BE2C (cell line): Measurements from ENCODE around the gene VEGFA.
A peak's percentile ranks its signal among the peaks of the same experiment; 100 is the strongest.

ENCODE experiments used
- DNase-seq: peaks from one replicate; pipeline ENCODE4 v3.0.0-alpha.2; 2020
- H3K27me3 ChIP-seq: fragments of 250-450 bp; sonication (Bioruptor Pico); 2 replicates; pipeline ENCODE4 v1.5.1; 2020; ENCODE audit warnings: mild to moderate bottlenecking
- H3K36me3 ChIP-seq: fragments of 250-450 bp; sonication (Bioruptor Pico); 2 replicates; pipeline ENCODE4 v1.5.1; 2020; ENCODE audit warnings: mild to moderate bottlenecking
- H3K4me1 ChIP-seq: fragments of 250-450 bp; sonication (Bioruptor Pico); 2 replicates; pipeline ENCODE4 v1.5.1; 2020
- H3K4me3 ChIP-seq: 2 replicates; pipeline ENCODE4 v1.5.1; 2011; ENCODE audit warnings: low read depth, low read length
- H3K9me3 ChIP-seq: fragments of 250-450 bp; sonication (Bioruptor Pico); 2 replicates; pipeline ENCODE4 v1.5.1; 2020
- TF ChIP-seq, protein P1 (sequence below): IDR thresholded peaks from 2 replicates; pipeline ENCODE4 v1.5.1; 2012; ENCODE audit warnings: mild to moderate bottlenecking, low read depth, low read length

VEGFA gene

GRCh38 chr6:43767553-43768505, 2.2 kb upstream of the VEGFA start:
- no peaks in the 10 kb centered on the region for H3K9me3 ChIP-seq
- peaks cover 8% of the 10 kb centered on the region for H3K4me1 ChIP-seq
- TF ChIP-seq, protein P1, sequence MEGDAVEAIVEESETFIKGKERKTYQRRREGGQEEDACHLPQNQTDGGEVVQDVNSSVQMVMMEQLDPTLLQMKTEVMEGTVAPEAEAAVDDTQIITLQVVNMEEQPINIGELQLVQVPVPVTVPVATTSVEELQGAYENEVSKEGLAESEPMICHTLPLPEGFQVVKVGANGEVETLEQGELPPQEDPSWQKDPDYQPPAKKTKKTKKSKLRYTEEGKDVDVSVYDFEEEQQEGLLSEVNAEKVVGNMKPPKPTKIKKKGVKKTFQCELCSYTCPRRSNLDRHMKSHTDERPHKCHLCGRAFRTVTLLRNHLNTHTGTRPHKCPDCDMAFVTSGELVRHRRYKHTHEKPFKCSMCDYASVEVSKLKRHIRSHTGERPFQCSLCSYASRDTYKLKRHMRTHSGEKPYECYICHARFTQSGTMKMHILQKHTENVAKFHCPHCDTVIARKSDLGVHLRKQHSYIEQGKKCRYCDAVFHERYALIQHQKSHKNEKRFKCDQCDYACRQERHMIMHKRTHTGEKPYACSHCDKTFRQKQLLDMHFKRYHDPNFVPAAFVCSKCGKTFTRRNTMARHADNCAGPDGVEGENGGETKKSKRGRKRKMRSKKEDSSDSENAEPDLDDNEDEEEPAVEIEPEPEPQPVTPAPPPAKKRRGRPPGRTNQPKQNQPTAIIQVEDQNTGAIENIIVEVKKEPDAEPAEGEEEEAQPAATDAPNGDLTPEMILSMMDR: no peak
- no peaks in the 10 kb centered on the region for H3K27me3 ChIP-seq
- H3K4me3 ChIP-seq: no peak overlapping the region
- peaks cover 16% of the 10 kb centered on the region for H3K36me3 ChIP-seq
- no peak for DNase-seq

GRCh38 chr6:43768506-43768860, 1.5 kb upstream of the VEGFA start:
- TF ChIP-seq, protein P1: no peak
- no peak for DNase-seq
- no peaks in the 10 kb centered on the region for H3K9me3 ChIP-seq
- peaks cover 23% of the 10 kb centered on the region for H3K36me3 ChIP-seq
- peaks cover 8% of the 10 kb centered on the region for H3K4me1 ChIP-seq
- no peak overlapping the region for H3K4me3 ChIP-seq
- no peaks in the 10 kb centered on the region for H3K27me3 ChIP-seq

- peak; percentile 76 for DNase-seq
- Histone ChIP-seq H3K27me3 (no peaks in the 10 kb centered on the region), H3K9me3 (no peaks in the 10 kb centered on the region), H3K36me3 (peaks cover 29% of the 10 kb centered on the region), H3K4me1 (peaks cover 8% of the 10 kb centered on the region), H3K4me3 (peak overlapping the region; percentile 98)
- TF ChIP-seq, protein P1: no peak
Observed at GRCh38 chr6:43768983-43769525, 957 bp upstream of the VEGFA start.

GRCh38 chr6:43770372-43771209, 580 bp downstream of the VEGFA start:
- TF ChIP-seq, protein P1: no peak

GRCh38 chr6:43771210-43771857, 1.3 kb downstream of the VEGFA start:
- Histone ChIP-seq H3K9me3 (no peaks in the 10 kb centered on the region), H3K4me3 (peak overlapping the region; percentile 98), H3K27me3 (no peaks in the 10 kb centered on the region), H3K4me1 (peaks cover 22% of the 10 kb centered on the region), H3K36me3 (peaks cover 51% of the 10 kb centered on the region)
- DNase-seq: peak; percentile 72
- TF ChIP-seq, protein P1: no peak

More at GRCh38 chr6:43770372-43771209, 580 bp downstream of the VEGFA start:
- Histone ChIP-seq H3K36me3 (peaks cover 44% of the 10 kb centered on the region), H3K9me3 (no peaks in the 10 kb centered on the region), H3K27me3 (no peaks in the 10 kb centered on the region), H3K4me1 (peaks cover 19% of the 10 kb centered on the region), H3K4me3 (peak overlapping the region; percentile 98)
- peak; percentile 46 for DNase-seq
